ENCODE results near the gene MPZL3.

Gene MPZL3

GRCh38 chr11:118180300-118180703 is 71.9 kb downstream of the MPZL3 start:
- H3K27ac ChIP-seq, result no peak overlapping the region
- TF ChIP-seq ZFX (IDR thresholded peaks at IDR 0.05), result no peak
- no peak for TF ChIP-seq CTCF (conservative IDR thresholded peaks at IDR 0.05)

- TF ChIP-seq ZFX (IDR thresholded peaks at IDR 0.05) (no peak), CTCF (conservative IDR thresholded peaks at IDR 0.05) (no peak)
- no peak overlapping the region for H3K27ac ChIP-seq
These were observed 75.4 kb downstream of the MPZL3 start for GRCh38 chr11:118176778-118177134.
